ENCODE measurements around the gene SP8. TPM values are rescaled to one million over a fixed set of nuclear protein-coding genes. Genes with fewer than 3 reads are reported as not detected.

Gene SP8
- total RNA-seq, 2 experiments from 2014 or later, result not detected

- H3K9me3 Mint-ChIP-seq, result peaks cover 10% of the 10 kb centered on the region
- ChIA-PET POLR2A (no interaction called here), CTCF (no interaction called here)
- TF ChIP-seq CTCF (IDR thresholded peaks at IDR 0.05), result no peak
- ATAC-seq (ENCODE audit: poor library complexity), result no peak
- intact Hi-C loops (cut with DNase I, micrococcal nuclease), result loop anchor here in 1 of 2 experiments (1.0 kb wide), 1 partner anchor 21 kb away; no protein-coding TSS in a partner anchor
- peaks cover 15% of the 10 kb centered on the region for H3K4me1 ChIP-seq (ENCODE audit: insufficient read depth, low read length)
- peaks cover 18% of the 10 kb centered on the region for H3K4me1 Mint-ChIP-seq (ENCODE audit: low read depth)
- no peak overlapping the region for H3K27ac ChIP-seq (ENCODE audit: low read depth in 1 of 2, low read length in 2 of 2)
- H3K4me3 ChIP-seq (ENCODE audit: low read length), result no peak overlapping the region
- no peak overlapping the region for H3K4me3 Mint-ChIP-seq
- H3K36me3 Mint-ChIP-seq (ENCODE audit: low read depth), result peaks cover 4% of the 10 kb centered on the region
- H3K27me3 ChIP-seq (ENCODE audit: control insufficient read depth in 1 of 2, insufficient read depth in 2 of 2, low read length in 2 of 2), result peaks cover 61 to 96% of the 10 kb centered on the region in 2 experiments
- peaks cover 87% of the 10 kb centered on the region for H3K27me3 Mint-ChIP-seq
- no peaks in the 10 kb centered on the region for H3K36me3 ChIP-seq (ENCODE audit: insufficient read depth, low read length)
- no peak overlapping the region for H3K27ac Mint-ChIP-seq
- no peak for DNase-seq
- H3K9me3 ChIP-seq (ENCODE audit: control insufficient read depth in 1 of 2, insufficient read depth in 1 of 2, low read length in 2 of 2), result peaks cover 20 to 32% of the 10 kb centered on the region in 2 experiments
Measured at GRCh38 chr7:20795881-20796280, 9.2 kb upstream of the SP8 start.

- no peak for ATAC-seq (ENCODE audit: poor library complexity)
- Histone ChIP-seq H3K9me3 (ENCODE audit: control insufficient read depth in 1 of 2, insufficient read depth in 1 of 2, low read length in 2 of 2) (peaks cover 22 to 35% of the 10 kb centered on the region in 2 experiments), H3K4me3 (ENCODE audit: low read length) (no peak overlapping the region), H3K36me3 (ENCODE audit: insufficient read depth, low read length) (no peaks in the 10 kb centered on the region), H3K27me3 (ENCODE audit: control insufficient read depth in 1 of 2, insufficient read depth in 2 of 2, low read length in 2 of 2) (peaks cover 66 to 96% of the 10 kb centered on the region in 2 experiments), H3K4me1 (ENCODE audit: insufficient read depth, low read length) (peaks cover 15% of the 10 kb centered on the region), H3K27ac (ENCODE audit: low read depth in 1 of 2, low read length in 2 of 2) (no peak overlapping the region)
- Mint-ChIP-seq H3K9me3 (peaks cover 10% of the 10 kb centered on the region), H3K27me3 (peaks cover 90% of the 10 kb centered on the region), H3K4me1 (ENCODE audit: low read depth) (peaks cover 18% of the 10 kb centered on the region), H3K36me3 (ENCODE audit: low read depth) (peaks cover 4% of the 10 kb centered on the region), H3K27ac (no peak overlapping the region), H3K4me3 (no peak overlapping the region)
- intact Hi-C loops (cut with DNase I, micrococcal nuclease), result no loop called here
- ChIA-PET POLR2A (no interaction called here), CTCF (no interaction called here)
- no peak for TF ChIP-seq CTCF (IDR thresholded peaks at IDR 0.05)
- DNase-seq, result no peak
Measured at GRCh38 chr7:20795361-20795760, 8.7 kb upstream of the SP8 start.

GRCh38 chr7:20794676-20795075, 8.0 kb upstream of the SP8 start:
- no peaks in the 10 kb centered on the region for H3K36me3 ChIP-seq (ENCODE audit: insufficient read depth, low read length)
- H3K4me1 ChIP-seq (ENCODE audit: insufficient read depth, low read length), result peaks cover 15% of the 10 kb centered on the region
- H3K9me3 Mint-ChIP-seq, result peaks cover 10% of the 10 kb centered on the region
- POLR2A ChIA-PET, result no interaction called here
- CTCF ChIA-PET, result no interaction called here
- DNase-seq (peak in 1 of 14 experiments; percentile 8), ATAC-seq (ENCODE audit: poor library complexity) (no peak)
- no peak overlapping the region for H3K4me3 ChIP-seq (ENCODE audit: low read length)
- H3K27ac Mint-ChIP-seq, result no peak overlapping the region
- peaks cover 18% of the 10 kb centered on the region for H3K4me1 Mint-ChIP-seq (ENCODE audit: low read depth)
- peaks cover 27 to 35% of the 10 kb centered on the region in 2 experiments for H3K9me3 ChIP-seq (ENCODE audit: control insufficient read depth in 1 of 2, insufficient read depth in 1 of 2, low read length in 2 of 2)
- peaks cover 8% of the 10 kb centered on the region for H3K36me3 Mint-ChIP-seq (ENCODE audit: low read depth)
- intact Hi-C loops (cut with DNase I, micrococcal nuclease), result no loop called here
- TF ChIP-seq CTCF (IDR thresholded peaks at IDR 0.05), result no peak
- no peak overlapping the region for H3K27ac ChIP-seq (ENCODE audit: low read depth in 1 of 2, low read length in 2 of 2)
- peaks cover 90% of the 10 kb centered on the region for H3K27me3 Mint-ChIP-seq
- no peak overlapping the region for H3K4me3 Mint-ChIP-seq
- H3K27me3 ChIP-seq (ENCODE audit: control insufficient read depth in 1 of 2, insufficient read depth in 2 of 2, low read length in 2 of 2), result peaks cover 73 to 96% of the 10 kb centered on the region in 2 experiments

Data from CD4-positive, alpha-beta T cell (primary cell).